GM19351 (cell line): ENCODE data around the gene MICALL2.

ENCODE experiments used
- ATAC-seq: cut with Tn5 transposase; IDR thresholded peaks from one replicate; pipeline ENCODE4 v1.9.1; 2021; ENCODE audit warnings: mild to moderate bottlenecking, moderate library complexity; ENCODE audit not compliant: unreplicated experiment

The MICALL2 gene

GRCh38 chr7:1458683-1459511 lies at the start of gene MICALL2:
TSS of gene MICALL2 (minus strand) at chr7:1459470. CDS start at chr7:1459326, 144 bp downstream.
- peak; percentile 24 for ATAC-seq

- ATAC-seq: no peak
Measured at GRCh38 chr7:1508277-1508758, 49.0 kb upstream of the MICALL2 start.

GRCh38 chr7:1505731-1506550 lies 46.7 kb upstream of the MICALL2 start:
- no peak for ATAC-seq

GRCh38 chr7:1503816-1504775 lies 44.8 kb upstream of the MICALL2 start, which contains the start of gene INTS1:
TSS of gene INTS1 (minus strand) at chr7:1504389. CDS start at chr7:1503960, 429 bp downstream.
- peak; percentile 83 for ATAC-seq

GRCh38 chr7:1503390-1503789 lies 44.1 kb upstream of the MICALL2 start:
- no peak for ATAC-seq

DNA sequence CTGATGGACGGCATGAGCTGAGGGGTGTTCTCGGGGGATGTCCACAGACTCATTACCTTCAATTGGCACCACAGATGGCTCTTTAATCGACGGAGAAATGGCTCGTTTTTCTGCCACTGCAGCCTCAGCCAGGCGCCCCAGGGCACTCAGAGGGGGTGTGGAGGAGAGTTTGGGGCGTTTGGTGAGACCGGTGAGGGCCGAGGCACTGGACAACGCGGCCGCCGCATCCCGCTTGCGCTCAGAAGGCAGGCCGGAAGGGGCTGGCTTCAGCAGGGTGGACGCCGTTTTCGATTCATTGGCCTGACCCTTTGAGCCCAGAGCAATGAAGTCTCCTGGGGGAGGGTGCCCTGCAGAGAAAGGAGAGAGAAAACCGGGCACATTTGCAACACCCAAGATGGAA lies 43.6 kb upstream of the MICALL2 start:
- no peak for ATAC-seq

DNA sequence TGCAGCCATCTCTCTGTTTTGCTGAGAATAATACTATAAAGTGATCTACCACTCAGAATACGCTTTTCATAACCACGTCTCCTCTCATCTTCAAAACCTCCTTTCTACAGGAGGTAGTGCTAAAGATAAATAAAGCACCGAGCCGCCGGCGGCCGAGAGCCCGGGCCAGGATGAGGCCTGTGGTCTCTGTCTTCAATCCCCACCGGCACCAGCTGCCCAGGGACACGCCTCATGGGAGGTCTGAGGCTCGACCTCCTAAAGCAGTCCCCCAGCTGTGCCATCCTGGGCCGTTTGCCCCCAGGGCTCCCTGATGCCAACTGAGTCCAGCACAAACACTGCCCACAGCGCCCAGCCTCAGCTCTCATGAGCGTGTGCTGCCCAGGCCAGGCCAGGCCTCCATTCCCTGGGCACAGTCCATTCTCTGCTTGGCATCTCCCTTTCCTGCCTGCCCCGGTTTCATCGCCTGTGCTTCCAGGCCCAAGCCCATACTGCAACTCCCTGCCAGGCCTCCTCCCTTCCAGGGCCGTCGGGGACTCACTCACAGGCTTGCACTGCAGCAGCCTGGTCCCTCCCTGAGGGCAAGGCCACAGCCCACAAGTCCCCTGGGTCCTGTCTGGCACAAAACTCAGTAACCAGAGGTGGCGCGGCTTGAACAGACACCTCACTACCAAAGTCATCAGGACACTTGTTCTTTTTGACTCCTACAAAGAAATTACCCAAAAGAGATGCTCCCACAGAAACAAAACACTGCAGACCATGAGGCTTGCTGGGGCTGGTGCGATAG lies 42.4 kb upstream of the MICALL2 start:
- ATAC-seq: no peak

DNA sequence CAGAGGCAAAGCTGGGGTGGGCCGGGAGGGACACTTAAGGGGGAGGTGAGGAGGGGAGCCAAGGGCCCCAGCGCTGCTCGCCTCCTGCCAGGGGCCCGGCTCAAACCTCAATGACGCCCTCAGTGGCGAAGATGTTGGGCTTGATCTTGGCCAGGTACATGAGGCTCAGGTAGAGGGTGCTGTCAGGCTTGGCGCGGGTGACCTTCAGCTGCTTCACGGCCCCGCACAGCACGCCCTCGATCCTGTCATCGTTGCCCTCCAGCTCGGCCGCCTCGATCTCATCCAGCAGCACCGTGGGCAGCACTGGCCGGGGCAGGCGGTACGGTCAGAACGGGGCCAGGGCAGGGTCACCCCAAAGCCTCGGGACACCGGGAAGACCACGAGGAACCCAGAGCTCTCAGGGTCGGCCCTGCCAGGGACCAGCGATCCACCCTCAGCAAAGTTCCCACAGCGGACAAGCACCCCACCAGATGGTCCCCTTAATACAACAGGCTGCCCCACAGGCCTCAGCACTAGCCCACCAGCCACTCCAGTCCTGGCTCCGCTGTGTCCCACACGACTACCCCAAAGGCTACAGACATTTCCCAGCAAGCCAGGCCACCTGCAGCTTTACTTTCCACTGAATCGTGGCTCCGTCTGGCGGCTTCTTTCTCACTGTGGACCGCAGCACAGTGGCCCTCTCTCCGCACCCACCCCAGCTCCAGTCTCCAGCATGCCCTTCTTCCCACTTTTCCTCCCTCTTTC lies 41.0 kb upstream of the MICALL2 start:
- no peak for ATAC-seq

DNA sequence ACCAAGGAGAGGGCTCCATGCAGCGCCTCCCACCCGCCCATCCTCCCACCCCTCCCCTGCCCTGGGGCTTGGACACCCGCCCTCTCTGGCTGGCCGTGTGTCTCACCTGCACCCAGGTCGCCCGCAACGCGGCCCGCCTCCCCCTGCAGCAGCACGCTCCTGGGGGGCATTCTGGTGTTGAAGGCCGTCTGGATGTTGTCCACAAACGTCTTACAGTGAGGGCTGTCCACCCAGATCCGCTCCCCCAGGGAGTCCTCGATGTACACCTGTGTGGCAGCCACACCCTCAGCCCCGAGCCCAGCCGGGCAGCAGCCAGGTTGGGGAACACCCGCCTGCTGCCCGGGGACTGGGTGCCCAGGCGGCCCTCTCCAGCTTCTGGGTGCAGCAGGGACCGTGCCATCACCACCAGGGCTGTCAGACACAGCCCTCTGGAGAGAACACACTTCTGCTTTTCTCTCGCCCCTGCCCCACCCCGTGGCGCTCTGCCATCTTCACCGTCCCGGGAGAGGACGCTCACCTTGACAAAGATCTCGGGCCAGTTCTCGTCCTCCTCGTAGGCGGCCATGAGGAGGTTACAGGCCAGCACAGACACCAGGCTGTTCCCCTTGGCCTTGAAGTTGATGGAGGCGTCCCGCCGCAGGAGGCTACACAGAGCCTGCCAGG lies 40.2 kb upstream of the MICALL2 start:
- no peak for ATAC-seq

GRCh38 chr7:1498370-1499305 lies 39.4 kb upstream of the MICALL2 start:
- no peak for ATAC-seq

- no peak for ATAC-seq
Measured at GRCh38 chr7:1497293-1497927, 38.1 kb upstream of the MICALL2 start.

- ATAC-seq: no peak
Measured at GRCh38 chr7:1496531-1497292, 37.4 kb upstream of the MICALL2 start.

- ATAC-seq: no peak
Measured at GRCh38 chr7:1495564-1496242, 36.4 kb upstream of the MICALL2 start.

- ATAC-seq: no peak
Measured at GRCh38 chr7:1494866-1495563, 35.7 kb upstream of the MICALL2 start.

DNA sequence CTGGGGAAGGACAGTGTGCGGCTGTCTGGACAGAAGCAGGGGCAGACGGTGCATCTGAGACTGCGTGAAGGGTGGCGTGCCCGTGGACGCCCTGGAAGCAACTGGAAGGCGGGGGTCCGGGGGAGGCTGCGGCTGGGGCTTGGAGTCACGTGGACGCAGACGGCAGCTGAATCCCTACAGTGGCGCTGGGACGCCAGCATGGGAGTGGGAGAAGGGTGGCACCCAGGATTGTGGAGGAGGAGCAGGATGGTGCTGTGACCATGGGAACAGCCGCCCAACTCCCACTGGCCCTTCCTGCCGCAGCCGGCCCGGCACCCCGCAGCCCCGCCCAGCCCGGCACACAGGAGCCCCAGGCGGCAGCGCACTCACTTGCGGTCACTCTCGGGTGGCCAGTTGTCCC lies 35.2 kb upstream of the MICALL2 start:
- no peak for ATAC-seq
